Tibial artery (tissue), 4 donors: ENCODE results near the gene INS.

Experiments
- DNase-seq, 2 donors: peaks; one replicate each; pipeline ENCODE4 v3.0.0-alpha.2; 2019
- H3K27ac ChIP-seq, 2 donors: fragments of 200-600 bp; sonication (generic) in 1 of 2; 1 replicate in 1 of 2; 2 replicates in 1 of 2; pipeline ENCODE4 v1.5.1; 2018 to 2019; ENCODE audit warnings: mild to moderate bottlenecking in 1 of 2
- H3K27me3 ChIP-seq, 2 donors: fragments of 200-600 bp; sonication (generic) in 1 of 2; one replicate each; pipeline versions ENCODE4 v1.5.1 to v1.6.0; 2016 to 2019
- H3K36me3 ChIP-seq, 3 donors: fragments of 200-600 bp; sonication (generic) in 2 of 3; one replicate each; pipeline ENCODE4 v1.5.1; 2016 to 2019; ENCODE audit warnings: mild to moderate bottlenecking in 2 of 3
- H3K4me1 ChIP-seq, 4 donors: fragments of 200-600 bp; sonication (generic) in 2 of 4; 1 replicate in 3 of 4; 2 replicates in 1 of 4; pipeline ENCODE4 v1.5.1; 2016 to 2019
- H3K4me3 ChIP-seq, 2 donors: fragments of 200-600 bp; sonication (generic) in 1 of 2; 1 replicate in 1 of 2; 2 replicates in 1 of 2; pipeline ENCODE4 v1.5.1; 2018 to 2019; ENCODE audit warnings: mild to moderate bottlenecking in 2 of 2
- H3K9me3 ChIP-seq, 3 donors: fragments of 200-600 bp; sonication (generic) in 1 of 3; one replicate each; pipeline ENCODE4 v1.5.1; 2016 to 2019
- intact Hi-C: fragments of 100-400 bp; cut with DNase I; formaldehyde crosslinking; loops from one replicate; pipeline ENCODE4 v1.15.0; 2023; ENCODE audit warnings: low total_unique reads
- TF ChIP-seq, protein P1 (sequence below), 2 experiments: fragments of 200-600 bp in 1 of 2; fragments of 450-650 bp in 1 of 2; IDR thresholded peaks; one replicate each; pipeline ENCODE4 v1.5.1; 2017 to 2019; ENCODE audit warnings: antibody characterized with exemption in 2 of 2, mild to moderate bottlenecking in 1 of 2, moderate library complexity in 1 of 2

Gene INS

DNA sequence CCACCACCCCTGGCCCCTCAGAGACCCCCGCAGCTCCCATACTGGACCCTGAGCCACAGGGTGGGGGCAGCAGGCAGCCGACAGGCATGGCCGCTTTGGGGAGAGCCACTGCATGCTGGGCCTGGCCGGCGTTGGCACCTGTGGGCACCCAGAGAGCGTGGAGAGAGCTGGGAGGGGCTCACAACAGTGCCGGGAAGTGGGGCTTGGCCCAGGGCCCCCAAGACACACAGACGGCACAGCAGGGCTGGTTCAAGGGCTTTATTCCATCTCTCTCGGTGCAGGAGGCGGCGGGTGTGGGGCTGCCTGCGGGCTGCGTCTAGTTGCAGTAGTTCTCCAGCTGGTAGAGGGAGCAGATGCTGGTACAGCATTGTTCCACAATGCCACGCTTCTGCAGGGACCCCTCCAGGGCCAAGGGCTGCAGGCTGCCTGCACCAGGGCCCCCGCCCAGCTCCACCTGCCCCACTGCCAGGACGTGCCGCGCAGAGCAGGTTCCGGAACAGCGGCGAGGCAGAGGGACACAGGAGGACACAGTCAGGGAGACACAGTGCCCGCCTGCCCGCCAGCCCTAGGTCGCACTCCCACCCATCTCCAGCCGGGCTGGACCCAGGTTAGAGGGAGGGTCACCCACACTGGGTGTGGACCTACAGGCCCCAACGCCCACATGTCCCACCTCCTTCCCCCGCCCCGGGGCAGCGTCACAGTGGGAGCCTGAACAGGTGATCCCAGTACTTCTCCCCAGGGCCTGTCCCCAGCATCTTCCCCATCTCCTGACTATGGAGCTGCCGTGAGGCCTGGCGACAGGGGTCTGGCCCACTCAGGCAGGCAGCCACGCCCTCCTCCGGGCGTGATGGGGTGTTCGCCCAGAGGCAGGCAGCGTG is 1.2 kb downstream of the INS start:
- intact Hi-C loops = loop anchor here (10.0 kb wide), 2 partner anchors 275 to 505 kb away; no protein-coding TSS in a partner anchor

GRCh38 chr11:2158966-2159365 is 2.0 kb downstream of the INS start:
- Histone ChIP-seq H3K27ac (no peak overlapping the region), H3K27me3 (peaks cover 0 to 94% of the 10 kb centered on the region in 2 donors), H3K9me3 (no peaks in the 10 kb centered on the region), H3K36me3 (no peaks in the 10 kb centered on the region), H3K4me3 (no peak overlapping the region), H3K4me1 (no peaks in the 10 kb centered on the region)
- TF ChIP-seq, protein P1, sequence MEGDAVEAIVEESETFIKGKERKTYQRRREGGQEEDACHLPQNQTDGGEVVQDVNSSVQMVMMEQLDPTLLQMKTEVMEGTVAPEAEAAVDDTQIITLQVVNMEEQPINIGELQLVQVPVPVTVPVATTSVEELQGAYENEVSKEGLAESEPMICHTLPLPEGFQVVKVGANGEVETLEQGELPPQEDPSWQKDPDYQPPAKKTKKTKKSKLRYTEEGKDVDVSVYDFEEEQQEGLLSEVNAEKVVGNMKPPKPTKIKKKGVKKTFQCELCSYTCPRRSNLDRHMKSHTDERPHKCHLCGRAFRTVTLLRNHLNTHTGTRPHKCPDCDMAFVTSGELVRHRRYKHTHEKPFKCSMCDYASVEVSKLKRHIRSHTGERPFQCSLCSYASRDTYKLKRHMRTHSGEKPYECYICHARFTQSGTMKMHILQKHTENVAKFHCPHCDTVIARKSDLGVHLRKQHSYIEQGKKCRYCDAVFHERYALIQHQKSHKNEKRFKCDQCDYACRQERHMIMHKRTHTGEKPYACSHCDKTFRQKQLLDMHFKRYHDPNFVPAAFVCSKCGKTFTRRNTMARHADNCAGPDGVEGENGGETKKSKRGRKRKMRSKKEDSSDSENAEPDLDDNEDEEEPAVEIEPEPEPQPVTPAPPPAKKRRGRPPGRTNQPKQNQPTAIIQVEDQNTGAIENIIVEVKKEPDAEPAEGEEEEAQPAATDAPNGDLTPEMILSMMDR (IDR thresholded peaks at IDR 0.05) = no peak
- intact Hi-C loops = loop anchor here (10.0 kb wide), 2 partner anchors 274 to 504 kb away; no protein-coding TSS in a partner anchor
- no peak for DNase-seq

More for the DNA sequence above, 1.2 kb downstream of the INS start:
- TF ChIP-seq, protein P1 (IDR thresholded peaks at IDR 0.05) = no peak
- peaks cover 0 to 96% of the 10 kb centered on the region in 2 donors for H3K27me3 ChIP-seq
- no peak for DNase-seq
- H3K4me1 ChIP-seq = no peaks in the 10 kb centered on the region
- H3K27ac ChIP-seq = no peak overlapping the region
- no peaks in the 10 kb centered on the region for H3K9me3 ChIP-seq
- H3K4me3 ChIP-seq = no peak overlapping the region
- no peaks in the 10 kb centered on the region for H3K36me3 ChIP-seq

GRCh38 chr11:2158296-2158737 is 2.7 kb downstream of the INS start:
- TF ChIP-seq, protein P1 (IDR thresholded peaks at IDR 0.05) = no peak
- no peaks in the 10 kb centered on the region for H3K36me3 ChIP-seq
- H3K4me1 ChIP-seq = no peaks in the 10 kb centered on the region
- no peaks in the 10 kb centered on the region for H3K9me3 ChIP-seq
- H3K27me3 ChIP-seq = peaks cover 0 to 88% of the 10 kb centered on the region in 2 donors
- no peak overlapping the region for H3K4me3 ChIP-seq
- intact Hi-C loops = loop anchor here (10.0 kb wide), 2 partner anchors 274 to 504 kb away; no protein-coding TSS in a partner anchor
- DNase-seq = no peak
- H3K27ac ChIP-seq = no peak overlapping the region

- no peak overlapping the region for H3K27ac ChIP-seq
- TF ChIP-seq, protein P1 (IDR thresholded peaks at IDR 0.05) = no peak
- no peak for DNase-seq
- H3K4me3 ChIP-seq = no peak overlapping the region
- peaks cover 0 to 79% of the 10 kb centered on the region in 2 donors for H3K27me3 ChIP-seq
- no peaks in the 10 kb centered on the region for H3K9me3 ChIP-seq
- intact Hi-C loops = loop anchor here (10.0 kb wide), 2 partner anchors 273 to 503 kb away; no protein-coding TSS in a partner anchor
- no peaks in the 10 kb centered on the region for H3K36me3 ChIP-seq
- no peaks in the 10 kb centered on the region for H3K4me1 ChIP-seq
These were observed 3.5 kb downstream of the INS start for GRCh38 chr11:2157294-2158040.

DNA sequence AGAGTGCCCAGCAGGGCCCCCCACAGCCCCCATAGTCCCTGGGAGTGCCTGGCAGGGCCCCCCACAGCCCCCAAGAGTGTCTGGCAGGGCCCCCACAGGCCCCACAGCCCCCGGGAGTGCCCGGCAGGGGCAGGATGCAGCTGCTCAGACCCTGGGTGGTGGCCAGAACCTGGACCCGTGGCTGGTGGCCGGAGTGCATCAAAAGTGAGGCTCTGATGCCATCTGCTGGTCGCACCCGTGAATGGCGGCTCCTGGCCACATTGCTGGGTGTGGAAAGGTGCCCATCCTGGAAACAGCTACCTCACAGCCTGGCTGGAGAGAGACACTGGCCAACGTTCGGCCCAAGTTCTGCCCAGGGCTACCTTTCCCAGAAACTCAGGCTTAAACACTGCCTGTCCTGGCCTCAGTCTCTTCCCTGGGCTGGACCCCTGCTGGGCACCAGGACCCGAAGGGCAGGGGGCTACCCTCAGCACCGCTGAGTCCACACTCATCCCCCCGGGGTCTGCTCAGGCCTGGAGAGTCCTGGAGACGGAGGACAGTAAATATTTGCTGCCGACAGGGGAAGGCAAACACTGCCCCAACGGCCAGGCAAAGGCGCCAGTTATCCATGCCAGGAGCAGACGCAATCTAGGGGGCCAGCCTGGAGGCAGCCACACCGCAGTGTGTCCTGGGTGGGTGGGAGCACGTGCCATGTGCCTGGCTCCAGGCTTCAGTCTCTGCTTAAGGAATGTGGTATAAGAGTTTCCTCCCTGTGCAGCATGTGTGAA is 4.4 kb downstream of the INS start:
- peak; percentile 67 to 77 for DNase-seq
- TF ChIP-seq, protein P1 (IDR thresholded peaks at IDR 0.05) = peak; percentile 61 to 62
- Histone ChIP-seq H3K27ac (no peak overlapping the region), H3K4me3 (no peak overlapping the region), H3K9me3 (no peaks in the 10 kb centered on the region), H3K4me1 (peaks cover 0 to 4% (median 2%) of the 10 kb centered on the region in 4 donors), H3K27me3 (peaks cover 0 to 72% of the 10 kb centered on the region in 2 donors), H3K36me3 (no peaks in the 10 kb centered on the region)
- intact Hi-C loops = loop anchor here (10.0 kb wide), 2 partner anchors 272 to 502 kb away; no protein-coding TSS in a partner anchor
